Right lobe of liver (tissue), 6 donors: ENCODE measurements around the gene GALNT10. TPM values are rescaled to one million over a fixed set of nuclear protein-coding genes. Genes with fewer than 3 reads are reported as not detected.

ENCODE experiments used
- ATAC-seq, 4 donors: fragments of 200-7000 bp; cut with Tn5 transposase; one replicate each; pipeline ENCODE4 v1.9.1; 2020; ENCODE audit warnings: mild to moderate bottlenecking in 4 of 4, moderate library complexity in 4 of 4
- DNase-seq, 3 donors: peaks; one replicate each; pipeline ENCODE4 v3.0.0-alpha.2; 2020
- H3K27ac ChIP-seq, 3 donors: fragments of 200-600 bp; one replicate each; pipeline ENCODE4 v1.8.0; 2022
- H3K27me3 ChIP-seq, 2 donors: fragments of 200-600 bp; one replicate each; pipeline ENCODE4 v1.8.0; 2022
- H3K36me3 ChIP-seq, 4 donors: fragments of 200-600 bp; sonication (generic) in 1 of 4; one replicate each; pipeline versions ENCODE4 v1.5.1 to v1.8.0; 2017 to 2022; ENCODE audit warnings: control low read depth in 1 of 4
- H3K4me1 ChIP-seq, 4 donors: fragments of 200-600 bp; sonication (generic) in 1 of 4; one replicate each; pipeline versions ENCODE4 v1.5.1 to v1.8.0; 2017 to 2022; ENCODE audit warnings: control low read depth in 1 of 4
- H3K4me3 ChIP-seq, 3 donors: fragments of 200-600 bp; one replicate each; pipeline ENCODE4 v1.8.0; 2022
- H3K9me3 ChIP-seq, 4 donors: fragments of 200-600 bp; sonication (generic) in 1 of 4; one replicate each; pipeline versions ENCODE4 v1.5.1 to v1.8.0; 2017 to 2022; ENCODE audit warnings: control low read depth in 1 of 4
- CTCF ChIP-seq, 4 donors: fragments of 200-600 bp in 3 of 4; fragments of 450-650 bp in 1 of 4; IDR thresholded peaks; one replicate each; pipeline versions ENCODE4 v1.5.1 to v1.8.0; 2016 to 2022; ENCODE audit warnings: antibody characterized with exemption in 4 of 4, mild to moderate bottlenecking in 2 of 4
- POLR2A ChIP-seq: fragments of 450-650 bp; IDR thresholded peaks from one replicate; pipeline ENCODE4 v1.6.1; 2017; ENCODE audit warnings: antibody characterized with exemption, mild to moderate bottlenecking
- WGBS: methylation state at CpG from one replicate; pipeline ENCODE4 v1.1.6; 2018; ENCODE audit warnings: low coverage, low lambda C conversion rate; ENCODE audit not compliant: insufficient coverage; ENCODE audit errors: missing lambda C conversion rate; 5-methylcytosine and 5-hydroxymethylcytosine counted together
- intact Hi-C, 2 donors: fragments of 100-400 bp; cut with DNase I; formaldehyde crosslinking; loops; one replicate each; pipeline versions ENCODE4 v1.11.2 to v1.14.1; 2022
- total RNA-seq, 6 experiments: library from RNA; depleted of rRNA in 2 of 6; stranded (reverse); fragments of >200 nt in 2 of 6; fragmentation: NEBNext Ultra II Directional in 3 of 6; extraction: Animal tissue kit (Norgen Biotek cat#: 25700) in 3 of 6; gene quantifications; one replicate each; pipeline versions ENCODE4 v1.1.0 to v1.2.4, GENCODE V29; 2016 to 2023
- donor health status: DM: no; HTN: yes; CAD: no.
- donor health status: DM: no; HTN: no; CAD: no.
- donor health status: DM: no; HTN: no; CAD: no.
- donor health status: DM: no; HTN: yes; CAD: no.
- donor health status: DM: no; HTN: yes; CAD: no.

Gene GALNT10
- total RNA-seq, 6 experiments from 2014 or later: 4.0 to 9.7 (median 7.1) TPM

DNA sequence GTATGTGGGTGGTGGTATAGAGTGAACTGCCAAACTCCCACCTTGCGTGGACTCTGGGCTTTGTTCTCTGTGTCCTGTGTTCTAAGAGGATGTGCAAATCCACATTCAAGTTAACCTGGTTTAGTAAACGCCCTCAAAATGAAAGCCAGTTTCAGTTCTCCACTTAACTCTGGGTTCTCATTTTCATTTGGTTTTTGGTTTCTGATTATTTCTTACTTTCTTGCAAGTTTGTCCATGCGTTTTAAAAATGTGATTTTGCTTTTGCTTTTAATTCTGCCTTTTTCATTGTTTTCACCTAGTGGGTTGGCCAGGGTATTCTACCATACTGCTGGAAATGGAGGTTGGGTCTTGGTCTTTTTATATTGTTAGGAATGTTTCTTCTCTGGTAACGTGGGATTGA is 38.2 kb downstream of the GALNT10 start:
- H3K27me3 ChIP-seq: no peaks in the 10 kb centered on the region
- H3K36me3 ChIP-seq: no peaks in the 10 kb centered on the region
- H3K4me3 ChIP-seq: no peak overlapping the region
- DNase-seq (no peak), ATAC-seq (no peak)
- intact Hi-C loops: no loop called here
- TF ChIP-seq CTCF (IDR thresholded peaks at IDR 0.05) (no peak), POLR2A (no peak)
- 61% methylated on average over 4 of the region's 4 CpGs for WGBS
- no peak overlapping the region for H3K27ac ChIP-seq
- H3K9me3 ChIP-seq: no peaks in the 10 kb centered on the region
- no peaks in the 10 kb centered on the region for H3K4me1 ChIP-seq

GRCh38 chr5:154230526-154230925 is 40.0 kb downstream of the GALNT10 start:
- H3K36me3 ChIP-seq: no peaks in the 10 kb centered on the region
- ATAC-seq (no peak), DNase-seq (no peak)
- H3K4me3 ChIP-seq: no peak overlapping the region
- no peak overlapping the region for H3K27ac ChIP-seq
- no peaks in the 10 kb centered on the region for H3K9me3 ChIP-seq
- intact Hi-C loops: no loop called here
- no peak for TF ChIP-seq POLR2A
- TF ChIP-seq CTCF (IDR thresholded peaks at IDR 0.05): no peak
- no peaks in the 10 kb centered on the region for H3K27me3 ChIP-seq
- H3K4me1 ChIP-seq: no peaks in the 10 kb centered on the region

DNA sequence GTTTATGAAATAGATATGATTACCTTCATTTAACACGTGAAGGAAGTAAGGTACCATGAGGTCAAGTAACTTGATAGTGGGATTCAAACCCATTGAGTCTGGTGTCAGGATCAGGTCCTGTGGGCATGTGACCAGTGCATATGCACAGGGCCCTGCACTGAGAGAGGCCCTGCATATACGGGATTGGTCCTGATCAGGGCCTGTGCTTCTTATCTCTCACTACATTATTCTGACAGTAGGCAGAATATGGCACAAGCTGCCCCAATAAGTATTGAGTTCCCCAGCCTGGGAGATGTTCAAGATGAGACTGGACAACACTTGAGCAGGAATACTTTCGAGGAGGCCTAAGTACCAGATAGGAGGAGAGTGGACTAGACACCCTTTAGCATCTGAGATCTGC is 44.0 kb downstream of the GALNT10 start:
- Histone ChIP-seq H3K4me1 (no peaks in the 10 kb centered on the region), H3K27me3 (no peaks in the 10 kb centered on the region), H3K9me3 (no peaks in the 10 kb centered on the region), H3K4me3 (no peak overlapping the region), H3K27ac (no peak overlapping the region), H3K36me3 (no peaks in the 10 kb centered on the region)
- TF ChIP-seq CTCF (IDR thresholded peaks at IDR 0.05): no peak
- no peak for TF ChIP-seq POLR2A
- intact Hi-C loops: no loop called here
- no peak for ATAC-seq
- WGBS: 88% methylated on average over 3 of the region's 3 CpGs
- DNase-seq: no peak

- ATAC-seq (no peak), DNase-seq (no peak)
- 100% methylated on average over 1 of the region's 1 CpG for WGBS
- H3K4me3 ChIP-seq: no peak overlapping the region
- TF ChIP-seq POLR2A: no peak
- no peak for TF ChIP-seq CTCF (IDR thresholded peaks at IDR 0.05)
- no peaks in the 10 kb centered on the region for H3K4me1 ChIP-seq
- H3K36me3 ChIP-seq: no peaks in the 10 kb centered on the region
- no peak overlapping the region for H3K27ac ChIP-seq
- intact Hi-C loops: no loop called here
- no peaks in the 10 kb centered on the region for H3K9me3 ChIP-seq
- no peaks in the 10 kb centered on the region for H3K27me3 ChIP-seq
Observed at GRCh38 chr5:154236011-154236410, 45.5 kb downstream of the GALNT10 start.
